Gastrocnemius medialis (tissue), 4 donors: ENCODE results near the gene PROM1. TPM values are rescaled to one million over a fixed set of nuclear protein-coding genes. Genes with fewer than 3 reads are reported as not detected.

Experiments
- ATAC-seq, 2 donors: fragments of 150-250 bp; one replicate each; pipeline ENCODE4 v1.9.1; 2016
- DNase-seq, 2 donors: peaks; one replicate each; pipeline ENCODE4 v3.0.0-alpha.2; 2019
- H3K27ac ChIP-seq, 4 donors: fragments of 200-600 bp; sonication (generic); 1 replicate in 1 of 4; 2 replicates in 3 of 4; pipeline ENCODE4 v1.5.1; 2016 to 2018; ENCODE audit warnings: mild to moderate bottlenecking in 2 of 4, moderate library complexity in 1 of 4
- H3K27me3 ChIP-seq, 3 donors: fragments of 200-600 bp; sonication (generic) in 2 of 3; 1 replicate in 1 of 3; 2 replicates in 2 of 3; pipeline versions ENCODE4 v1.5.1 to v1.6.0; 2016 to 2019; ENCODE audit warnings: mild to moderate bottlenecking in 1 of 3, moderate library complexity in 1 of 3
- H3K36me3 ChIP-seq, 2 donors: fragments of 200-600 bp; sonication (generic) in 1 of 2; one replicate each; pipeline ENCODE4 v1.5.1; 2017 to 2018
- H3K4me1 ChIP-seq, 2 donors: fragments of 200-600 bp; sonication (generic) in 1 of 2; one replicate each; pipeline ENCODE4 v1.5.1; 2016 to 2017; ENCODE audit warnings: mild to moderate bottlenecking in 2 of 2
- H3K4me3 ChIP-seq, 4 donors: fragments of 200-600 bp; sonication (generic) in 3 of 4; 1 replicate in 1 of 4; 2 replicates in 3 of 4; pipeline ENCODE4 v1.5.1; 2016 to 2019; ENCODE audit warnings: mild to moderate bottlenecking in 2 of 4
- H3K9me3 ChIP-seq, 3 donors: fragments of 200-600 bp; sonication (generic) in 2 of 3; 1 replicate in 1 of 3; 2 replicates in 2 of 3; pipeline ENCODE4 v1.5.1; 2016 to 2019
- POLR2A ChIP-seq, 2 donors: fragments of 450-650 bp; IDR thresholded peaks; one replicate each; pipeline ENCODE4 v1.6.1; 2017; ENCODE audit warnings: antibody characterized with exemption in 2 of 2, mild to moderate bottlenecking in 2 of 2, moderate library complexity in 2 of 2
- in situ Hi-C, 4 donors: fragments of 200-750 bp; cut with MboI; loops; one replicate each; pipeline versions ENCODE4 v1.15.0 to v1.8.0; 2017; ENCODE audit warnings: low sequenced_read_pairs in 4 of 4
- intact Hi-C: fragments of 100-400 bp; cut with DNase I; formaldehyde crosslinking; loops from one replicate; pipeline ENCODE4 v1.15.1; 2023; ENCODE audit warnings: low total_unique reads
- total RNA-seq, 4 donors: library from RNA; depleted of rRNA; stranded (reverse); fragments of >200 nt; gene quantifications; one replicate each; pipeline versions ENCODE4 v1.1.0 to v1.2.3, GENCODE V29; 2016
- TF ChIP-seq, protein P1 (sequence below), 5 experiments: fragments of 450-650 bp in 3 of 5; fragments of 200-600 bp in 2 of 5; sonication (generic) in 2 of 5; IDR thresholded peaks in 4 of 5; conservative IDR thresholded peaks in 1 of 5; 1 replicate in 4 of 5; 2 replicates in 1 of 5; pipeline ENCODE4 v1.5.1; 2016 to 2019; ENCODE audit warnings: antibody characterized with exemption in 5 of 5, mild to moderate bottlenecking in 3 of 5, moderate library complexity in 3 of 5

Gene PROM1
- total RNA-seq, 4 donors from 2014 or later: 0.11 to 2.9 (median 0.58) TPM; not detected in 1

- no peak overlapping the region for H3K27ac ChIP-seq
- no peak for ATAC-seq
These were observed 42.9 kb upstream of the PROM1 start for GRCh38 chr4:16126714-16127113.

DNA sequence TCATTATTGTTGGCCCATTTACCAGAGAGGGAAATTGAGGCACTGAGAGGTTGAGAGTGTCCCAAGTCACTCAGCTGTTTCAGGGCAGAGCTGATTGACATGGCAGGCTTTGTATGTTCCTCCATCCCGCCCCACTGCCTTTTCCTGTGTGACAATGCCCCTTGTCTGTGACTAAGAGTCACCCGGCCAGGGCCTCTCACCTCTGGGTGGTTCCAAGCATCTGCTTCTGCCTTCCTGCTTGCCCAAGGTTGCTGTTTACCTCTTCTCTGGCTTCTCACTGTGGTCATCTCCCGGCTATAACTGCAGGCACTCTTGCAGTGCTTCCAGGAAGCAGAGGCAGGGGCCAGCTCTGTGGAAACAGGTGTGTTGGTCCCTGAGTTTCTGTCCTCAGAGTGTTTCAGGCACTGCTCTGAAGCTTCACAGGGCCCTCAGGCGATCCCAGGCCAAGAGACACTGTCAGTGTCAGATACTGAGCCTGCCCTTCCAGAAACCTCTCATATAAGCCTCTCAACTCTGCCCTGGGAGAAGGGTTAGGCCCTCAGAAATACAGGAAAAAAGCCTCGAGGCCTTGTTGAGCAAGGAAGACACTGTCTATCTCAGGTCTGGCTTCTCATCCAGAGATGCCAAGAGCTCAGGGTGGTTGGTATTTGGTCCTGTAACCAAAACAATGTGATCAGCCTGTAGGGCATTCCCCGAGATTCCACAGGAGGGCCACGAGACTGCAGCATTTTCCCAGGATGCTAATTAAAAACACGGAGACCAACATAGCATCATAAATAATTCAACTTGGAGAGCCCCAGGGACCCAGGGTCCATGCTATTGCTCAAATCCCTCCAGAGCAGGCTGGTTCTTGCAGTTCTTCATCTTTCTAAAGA is 42.0 kb upstream of the PROM1 start:
- DNase-seq (no peak), ATAC-seq (no peak)
- TF ChIP-seq POLR2A (IDR thresholded peaks at IDR 0.05): no peak
- Histone ChIP-seq H3K9me3 (no peaks in the 10 kb centered on the region), H3K4me3 (no peak overlapping the region), H3K36me3 (no peaks in the 10 kb centered on the region), H3K27me3 (no peaks in the 10 kb centered on the region), H3K4me1 (peaks cover 14 to 22% of the 10 kb centered on the region in 2 donors), H3K27ac (no peak overlapping the region)
- intact Hi-C loops (no loop called here), in situ Hi-C loops (no loop called here)

More at GRCh38 chr4:16126714-16127113, 42.9 kb upstream of the PROM1 start:
- TF ChIP-seq, protein P1, sequence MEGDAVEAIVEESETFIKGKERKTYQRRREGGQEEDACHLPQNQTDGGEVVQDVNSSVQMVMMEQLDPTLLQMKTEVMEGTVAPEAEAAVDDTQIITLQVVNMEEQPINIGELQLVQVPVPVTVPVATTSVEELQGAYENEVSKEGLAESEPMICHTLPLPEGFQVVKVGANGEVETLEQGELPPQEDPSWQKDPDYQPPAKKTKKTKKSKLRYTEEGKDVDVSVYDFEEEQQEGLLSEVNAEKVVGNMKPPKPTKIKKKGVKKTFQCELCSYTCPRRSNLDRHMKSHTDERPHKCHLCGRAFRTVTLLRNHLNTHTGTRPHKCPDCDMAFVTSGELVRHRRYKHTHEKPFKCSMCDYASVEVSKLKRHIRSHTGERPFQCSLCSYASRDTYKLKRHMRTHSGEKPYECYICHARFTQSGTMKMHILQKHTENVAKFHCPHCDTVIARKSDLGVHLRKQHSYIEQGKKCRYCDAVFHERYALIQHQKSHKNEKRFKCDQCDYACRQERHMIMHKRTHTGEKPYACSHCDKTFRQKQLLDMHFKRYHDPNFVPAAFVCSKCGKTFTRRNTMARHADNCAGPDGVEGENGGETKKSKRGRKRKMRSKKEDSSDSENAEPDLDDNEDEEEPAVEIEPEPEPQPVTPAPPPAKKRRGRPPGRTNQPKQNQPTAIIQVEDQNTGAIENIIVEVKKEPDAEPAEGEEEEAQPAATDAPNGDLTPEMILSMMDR (IDR thresholded peaks at IDR 0.05 in 4 of 5, conservative IDR thresholded peaks at IDR 0.05 in 1 of 5): no peak
- no peak for TF ChIP-seq POLR2A (IDR thresholded peaks at IDR 0.05)
- H3K9me3 ChIP-seq: no peaks in the 10 kb centered on the region
- no peak overlapping the region for H3K4me3 ChIP-seq
- H3K4me1 ChIP-seq: peaks cover 14 to 22% of the 10 kb centered on the region in 2 donors
- in situ Hi-C loops: no loop called here
- H3K36me3 ChIP-seq: no peaks in the 10 kb centered on the region
- DNase-seq: no peak
- H3K27me3 ChIP-seq: no peaks in the 10 kb centered on the region
- intact Hi-C loops: no loop called here

- Histone ChIP-seq H3K9me3 (no peaks in the 10 kb centered on the region), H3K27me3 (no peaks in the 10 kb centered on the region), H3K4me3 (no peak overlapping the region), H3K27ac (no peak overlapping the region), H3K36me3 (no peaks in the 10 kb centered on the region), H3K4me1 (peaks cover 14 to 22% of the 10 kb centered on the region in 2 donors)
- intact Hi-C loops: no loop called here
- TF ChIP-seq, protein P1 (IDR thresholded peaks at IDR 0.05 in 4 of 5, conservative IDR thresholded peaks at IDR 0.05 in 1 of 5): no peak
- TF ChIP-seq POLR2A (IDR thresholded peaks at IDR 0.05): no peak
- in situ Hi-C loops: no loop called here
- ATAC-seq (no peak), DNase-seq (no peak)
These were observed 40.4 kb upstream of the PROM1 start for GRCh38 chr4:16124232-16124631.

DNA sequence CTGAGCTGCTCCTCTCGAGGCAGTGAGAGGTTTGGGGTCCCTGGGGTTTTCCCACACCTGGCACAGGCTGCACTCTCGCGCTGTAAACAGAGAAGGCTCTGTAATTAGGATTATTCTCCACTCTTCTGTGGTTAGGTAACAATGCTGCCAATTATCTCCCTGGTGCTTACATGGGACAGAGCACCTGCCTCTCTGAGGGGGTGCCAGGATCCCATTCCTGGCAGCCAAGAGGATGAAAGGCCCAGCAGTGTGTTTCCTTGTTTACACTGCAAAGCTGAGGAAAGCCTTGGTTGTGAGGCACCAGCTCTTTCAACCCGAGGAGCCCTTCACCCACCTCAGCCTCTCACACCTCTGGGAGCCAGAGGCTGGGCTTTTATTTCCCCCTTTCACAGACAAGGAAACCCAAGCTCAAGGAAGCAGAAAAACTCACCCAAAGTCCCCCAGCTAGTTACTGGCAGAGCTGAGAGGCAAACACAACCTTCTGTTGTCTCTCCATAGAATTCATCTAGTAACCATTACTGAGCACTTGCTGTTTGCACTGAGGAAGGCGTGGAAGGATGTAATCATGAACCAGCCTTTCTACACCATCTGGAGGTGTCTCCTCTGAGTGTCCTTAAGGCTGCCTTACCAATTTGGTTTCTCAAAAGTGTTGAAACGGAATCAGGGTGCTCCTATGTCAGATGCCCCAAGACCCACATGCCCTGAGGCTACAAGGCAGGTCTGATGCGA is 39.7 kb upstream of the PROM1 start:
- TF ChIP-seq, protein P1 (IDR thresholded peaks at IDR 0.05 in 4 of 5, conservative IDR thresholded peaks at IDR 0.05 in 1 of 5): no peak
- no peak for TF ChIP-seq POLR2A (IDR thresholded peaks at IDR 0.05)
- in situ Hi-C loops: no loop called here
- H3K27me3 ChIP-seq: no peaks in the 10 kb centered on the region
- no peaks in the 10 kb centered on the region for H3K9me3 ChIP-seq
- no peak for DNase-seq
- no peaks in the 10 kb centered on the region for H3K36me3 ChIP-seq
- peak overlapping the region in 2 of 4 donors; percentile 13 to 49 for H3K27ac ChIP-seq
- intact Hi-C loops: no loop called here
- peaks cover 18 to 25% of the 10 kb centered on the region in 2 donors for H3K4me1 ChIP-seq
- H3K4me3 ChIP-seq: no peak overlapping the region
- peak in 1 of 2 donors; percentile 53 for ATAC-seq

GRCh38 chr4:16122784-16123183 is 39.0 kb upstream of the PROM1 start:
- peak overlapping the region in 1 of 4 donors; percentile 49 for H3K27ac ChIP-seq

More at GRCh38 chr4:16122784-16123183, 39.0 kb upstream of the PROM1 start:
- Histone ChIP-seq H3K36me3 (no peaks in the 10 kb centered on the region), H3K9me3 (no peaks in the 10 kb centered on the region), H3K4me3 (no peak overlapping the region), H3K4me1 (peaks cover 25 to 33% of the 10 kb centered on the region in 2 donors), H3K27me3 (no peaks in the 10 kb centered on the region)
- no peak for DNase-seq
- intact Hi-C loops (no loop called here), in situ Hi-C loops (no loop called here)
- TF ChIP-seq, protein P1 (IDR thresholded peaks at IDR 0.05 in 4 of 5, conservative IDR thresholded peaks at IDR 0.05 in 1 of 5): no peak
- TF ChIP-seq POLR2A (IDR thresholded peaks at IDR 0.05): no peak
- ATAC-seq: no peak
